NCI-H524 (cell line): ENCODE data around the gene AK8.

Experiments
- DNase-seq, 2 experiments: peaks; one replicate each; lab custom pipeline; 2025; lab: John Stamatoyannopoulos, UW

Gene AK8

GRCh38 chr9:132887181-132888120 lies 9.4 kb upstream of the AK8 start:
- no peak for DNase-seq

- DNase-seq, result no peak
Observed at GRCh38 chr9:132886334-132886725, 8.2 kb upstream of the AK8 start.

- DNase-seq, result no peak
Observed at GRCh38 chr9:132885720-132886333, 7.7 kb upstream of the AK8 start.

GRCh38 chr9:132883349-132884294 lies 5.5 kb upstream of the AK8 start:
- DNase-seq, result no peak

- DNase-seq, result no peak
Observed at GRCh38 chr9:132882616-132883015, 4.5 kb upstream of the AK8 start.

GRCh38 chr9:132881826-132882225 lies 3.7 kb upstream of the AK8 start:
- DNase-seq, result no peak

GRCh38 chr9:132880324-132880661 lies 2.2 kb upstream of the AK8 start:
- no peak for DNase-seq

GRCh38 chr9:132879457-132880323 lies 1.6 kb upstream of the AK8 start:
- DNase-seq, result no peak

GRCh38 chr9:132878695-132879456 lies 792 bp upstream of the AK8 start, which contains the start of gene SPACA9:
SPACA9 (plus strand) TSS chr9:132878898; CDS start chr9:132883948, 5,050 bp downstream.
- DNase-seq, result peak; percentile 5 to 41

GRCh38 chr9:132877458-132877823 lies 643 bp downstream of the AK8 start:
- no peak for DNase-seq

GRCh38 chr9:132876849-132877248 lies 1.2 kb downstream of the AK8 start:
- no peak for DNase-seq

GRCh38 chr9:132875159-132875558 lies 2.9 kb downstream of the AK8 start:
- no peak for DNase-seq

- DNase-seq, result no peak
Observed at GRCh38 chr9:132873403-132873802, 4.7 kb downstream of the AK8 start.

GRCh38 chr9:132869266-132869665 lies 8.8 kb downstream of the AK8 start:
- no peak for DNase-seq

- DNase-seq, result no peak
Observed at GRCh38 chr9:132866898-132867297, 11.2 kb downstream of the AK8 start.

GRCh38 chr9:132864691-132865090 lies 13.4 kb downstream of the AK8 start:
- no peak for DNase-seq

- DNase-seq, result no peak
Observed at GRCh38 chr9:132864277-132864676, 13.8 kb downstream of the AK8 start.

- DNase-seq, result no peak
Observed at GRCh38 chr9:132863096-132863495, 15.0 kb downstream of the AK8 start.

- DNase-seq, result no peak
Observed at GRCh38 chr9:132862533-132862932, 15.6 kb downstream of the AK8 start.

GRCh38 chr9:132861666-132862065 lies 16.4 kb downstream of the AK8 start:
- no peak for DNase-seq

- no peak for DNase-seq
Observed at GRCh38 chr9:132858751-132859150, 19.3 kb downstream of the AK8 start.
